Measurements from ENCODE around the gene SEMA3D.

Gene SEMA3D

DNA sequence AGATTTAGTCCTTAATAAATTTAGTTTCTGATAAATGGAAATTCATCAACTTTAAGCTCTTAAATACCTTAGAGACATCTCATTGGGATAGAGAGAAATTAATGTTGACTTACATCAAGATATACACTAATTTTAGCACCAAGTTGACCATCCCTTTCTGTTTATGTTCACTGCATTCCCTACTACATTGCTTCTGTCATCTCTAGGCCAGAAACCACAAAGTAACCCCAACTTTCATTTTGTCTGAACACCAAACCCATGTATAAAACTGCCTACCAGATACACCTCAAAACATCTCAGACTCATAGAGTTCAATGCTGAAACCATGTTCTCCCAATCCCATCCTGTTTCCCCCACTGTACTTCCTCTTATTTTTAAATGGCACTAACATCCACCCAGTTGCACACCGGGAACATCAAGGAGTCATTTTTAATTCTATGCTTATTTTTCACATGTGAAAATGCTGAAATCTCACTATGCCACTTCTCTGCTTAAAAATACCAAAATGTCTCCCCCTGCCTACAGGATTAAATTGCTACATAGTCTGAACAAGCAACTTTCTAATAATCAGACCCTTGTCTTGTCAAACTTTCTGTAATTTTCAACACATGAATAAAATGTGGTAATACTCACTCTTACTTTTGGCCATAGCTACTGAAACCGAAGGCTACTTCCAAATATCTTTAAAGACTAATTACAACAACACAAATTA, 201.6 kb downstream of the SEMA3D start:
- no peak for DNase-seq (ENCODE audit: low spot score)

- no peak for DNase-seq (ENCODE audit: low spot score)
Observed at GRCh38 chr7:84982199-84982598, 204.7 kb downstream of the SEMA3D start.

GRCh38 chr7:84981055-84981976, 205.5 kb downstream of the SEMA3D start:
- no peak for DNase-seq (ENCODE audit: low spot score)

DNA sequence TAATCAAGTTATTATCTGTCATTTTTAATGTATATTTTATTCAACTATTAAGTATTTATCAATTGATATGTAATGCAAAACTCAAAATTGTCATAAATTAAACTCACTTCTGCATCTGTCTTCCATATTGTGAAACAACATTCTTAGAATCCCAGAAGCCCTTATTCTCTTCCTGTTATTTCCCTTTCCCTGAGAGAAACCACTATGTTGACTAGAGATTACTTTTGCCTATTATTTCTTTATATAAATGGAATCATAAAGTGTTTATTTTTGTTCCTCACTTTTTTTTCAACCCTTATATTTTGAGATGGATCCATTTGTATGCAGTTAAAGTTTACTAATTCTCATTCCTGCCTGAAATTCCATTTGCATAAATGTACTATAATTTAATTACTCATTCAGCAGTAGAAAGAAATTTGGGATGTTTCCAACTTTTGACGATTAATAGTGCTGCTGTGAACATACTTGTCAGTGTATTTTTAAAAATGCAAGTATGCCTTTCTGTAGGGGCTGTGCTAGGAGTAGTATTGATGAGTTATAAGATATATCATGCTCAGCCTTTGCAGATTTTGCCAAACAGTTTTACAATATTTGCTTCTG, 211.2 kb downstream of the SEMA3D start:
- no peak for DNase-seq (ENCODE audit: low spot score)

DNA sequence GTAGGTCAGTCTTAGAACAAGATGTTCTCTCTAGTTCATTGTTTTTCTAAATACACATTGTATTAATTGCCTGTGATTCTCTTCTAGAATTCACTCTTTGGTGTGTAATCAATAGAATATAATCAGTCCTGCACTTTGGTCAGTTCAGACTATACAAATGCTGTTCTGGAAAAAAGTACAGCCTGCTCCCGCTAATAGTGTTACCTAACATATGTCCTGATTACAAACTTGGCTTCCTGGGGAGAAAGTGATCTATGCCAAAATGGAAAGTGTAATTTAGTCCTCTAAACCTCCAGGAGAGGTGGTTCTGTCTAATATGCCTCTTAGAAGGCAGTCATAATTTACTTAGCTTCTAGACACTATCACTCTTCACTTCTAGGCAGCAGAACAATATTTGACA, 215.5 kb downstream of the SEMA3D start:
- no peak for DNase-seq (ENCODE audit: low spot score)

- DNase-seq (ENCODE audit: low spot score): no peak
Observed at GRCh38 chr7:84970670-84971069, 216.2 kb downstream of the SEMA3D start.

GRCh38 chr7:84953234-84953633, 233.6 kb downstream of the SEMA3D start:
- DNase-seq (ENCODE audit: low spot score): no peak

DNA sequence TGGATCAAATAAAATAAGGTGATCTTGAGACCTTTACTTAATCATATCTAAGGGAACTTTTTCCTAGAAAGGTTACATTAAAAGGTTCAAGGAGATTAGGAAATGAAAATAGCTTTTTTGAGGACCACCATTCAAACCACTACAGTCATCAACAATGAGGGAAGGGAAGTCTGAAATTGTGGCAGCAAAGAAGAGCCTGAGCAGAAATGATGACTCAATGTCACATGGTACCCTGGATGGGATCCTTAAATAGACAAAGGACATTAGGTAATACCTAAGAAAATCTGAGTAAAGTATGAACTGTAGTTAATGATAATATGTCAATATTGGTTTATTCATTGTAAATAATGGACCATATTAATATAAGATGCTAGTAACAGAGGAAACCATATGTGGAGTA, 236.0 kb downstream of the SEMA3D start:
- no peak for DNase-seq (ENCODE audit: low spot score)

DNA sequence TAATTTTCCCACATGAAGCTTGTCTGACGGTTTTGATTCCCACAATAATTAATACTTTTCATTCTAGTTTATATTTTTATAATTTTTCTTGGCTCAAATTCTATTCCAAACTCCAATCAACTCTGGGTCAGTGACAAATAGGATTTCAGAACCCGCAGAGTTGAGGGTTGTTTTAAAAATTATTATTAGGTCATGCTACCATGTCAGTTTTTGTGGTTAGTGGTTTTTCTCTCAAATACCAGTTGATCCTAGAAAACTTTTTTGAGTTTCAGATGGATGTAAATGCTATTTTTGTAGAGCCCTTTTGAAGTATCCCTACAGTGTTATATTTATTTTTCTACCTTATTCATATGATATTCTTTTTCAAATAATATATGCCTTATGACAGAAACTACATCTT, 237.4 kb downstream of the SEMA3D start:
- DNase-seq (ENCODE audit: low spot score): no peak

DNA sequence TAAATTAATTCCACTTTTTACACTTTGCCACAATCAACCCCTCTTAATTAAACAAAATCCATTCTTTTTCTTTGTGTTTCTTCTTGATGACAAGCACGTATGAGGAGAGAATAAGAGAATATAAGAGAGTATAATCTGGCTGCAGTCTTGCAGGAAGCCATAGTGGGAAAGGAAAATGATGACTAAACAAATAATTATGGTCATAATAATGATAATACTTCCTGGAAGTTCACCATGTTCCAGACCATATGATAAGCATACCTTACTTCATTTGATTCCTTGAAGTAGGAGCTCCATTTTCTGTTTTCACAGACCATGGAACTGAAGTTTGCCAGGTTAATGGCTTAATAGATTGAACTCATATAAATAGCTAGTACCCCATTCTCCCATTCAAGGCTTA, 237.8 kb downstream of the SEMA3D start:
- DNase-seq (ENCODE audit: low spot score): no peak

GRCh38 chr7:84948634-84949033, 238.2 kb downstream of the SEMA3D start:
- DNase-seq (ENCODE audit: low spot score): no peak

DNA sequence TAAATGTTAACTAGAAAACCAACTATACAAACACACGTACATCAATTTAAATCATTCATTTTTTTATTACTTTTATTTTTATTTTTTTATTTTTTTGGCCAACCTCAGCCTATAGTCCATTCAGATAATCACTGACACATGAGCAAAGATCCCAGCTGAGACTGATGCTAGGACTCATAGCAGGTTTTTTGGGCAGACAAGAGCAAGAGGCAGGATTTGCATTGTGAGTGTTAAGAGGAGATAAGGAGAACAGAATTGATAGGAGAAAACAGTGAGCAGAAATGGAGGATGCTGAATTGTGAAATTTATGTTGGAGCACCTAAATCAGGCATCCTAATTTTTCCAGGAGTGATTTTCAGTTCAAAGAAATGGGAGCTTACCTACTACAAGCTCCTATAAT, 240.3 kb downstream of the SEMA3D start:
- no peak for DNase-seq (ENCODE audit: low spot score)

Measured in globus pallidus (tissue), 1 donor.